Measurements from ENCODE around the gene NRG2. TPM values are rescaled to one million over a fixed set of nuclear protein-coding genes. Genes with fewer than 3 reads are reported as not detected.

Gene NRG2
- total RNA-seq, 2 experiments from 2014 or later, result 0.08 to 0.17 TPM

- H3K36me3 Mint-ChIP-seq (ENCODE audit: low read depth), result no peaks in the 10 kb centered on the region
- no peak overlapping the region for H3K4me3 Mint-ChIP-seq
- H3K9me3 Mint-ChIP-seq, result no peaks in the 10 kb centered on the region
- POLR2A ChIA-PET, result no interaction called here
- Histone ChIP-seq H3K27me3 (ENCODE audit: control insufficient read depth in 1 of 2, insufficient read depth in 2 of 2, low read length in 2 of 2) (peaks cover 6 to 9% of the 10 kb centered on the region in 2 experiments), H3K9me3 (ENCODE audit: control insufficient read depth in 1 of 2, insufficient read depth in 1 of 2, low read length in 2 of 2) (no peaks in the 10 kb centered on the region), H3K36me3 (ENCODE audit: insufficient read depth, low read length) (no peaks in the 10 kb centered on the region), H3K4me3 (ENCODE audit: low read length) (no peak overlapping the region), H3K4me1 (ENCODE audit: insufficient read depth, low read length) (no peaks in the 10 kb centered on the region), H3K27ac (ENCODE audit: low read depth in 1 of 2, low read length in 2 of 2) (no peak overlapping the region)
- ATAC-seq (ENCODE audit: poor library complexity) (no peak), DNase-seq (no peak)
- intact Hi-C loops (cut with DNase I, micrococcal nuclease), result no loop called here
- no peaks in the 10 kb centered on the region for H3K4me1 Mint-ChIP-seq (ENCODE audit: low read depth)
- no peak for TF ChIP-seq CTCF (IDR thresholded peaks at IDR 0.05)
- CTCF ChIA-PET, result interaction anchor here (0.9 kb wide), 1 partner anchor 74 kb away, joined by 3 read pairs; no protein-coding TSS in a partner anchor
- H3K27ac Mint-ChIP-seq, result no peak overlapping the region
- peaks cover 3% of the 10 kb centered on the region for H3K27me3 Mint-ChIP-seq
These were observed 181.3 kb downstream of the NRG2 start for GRCh38 chr5:139861889-139862207.

DNA sequence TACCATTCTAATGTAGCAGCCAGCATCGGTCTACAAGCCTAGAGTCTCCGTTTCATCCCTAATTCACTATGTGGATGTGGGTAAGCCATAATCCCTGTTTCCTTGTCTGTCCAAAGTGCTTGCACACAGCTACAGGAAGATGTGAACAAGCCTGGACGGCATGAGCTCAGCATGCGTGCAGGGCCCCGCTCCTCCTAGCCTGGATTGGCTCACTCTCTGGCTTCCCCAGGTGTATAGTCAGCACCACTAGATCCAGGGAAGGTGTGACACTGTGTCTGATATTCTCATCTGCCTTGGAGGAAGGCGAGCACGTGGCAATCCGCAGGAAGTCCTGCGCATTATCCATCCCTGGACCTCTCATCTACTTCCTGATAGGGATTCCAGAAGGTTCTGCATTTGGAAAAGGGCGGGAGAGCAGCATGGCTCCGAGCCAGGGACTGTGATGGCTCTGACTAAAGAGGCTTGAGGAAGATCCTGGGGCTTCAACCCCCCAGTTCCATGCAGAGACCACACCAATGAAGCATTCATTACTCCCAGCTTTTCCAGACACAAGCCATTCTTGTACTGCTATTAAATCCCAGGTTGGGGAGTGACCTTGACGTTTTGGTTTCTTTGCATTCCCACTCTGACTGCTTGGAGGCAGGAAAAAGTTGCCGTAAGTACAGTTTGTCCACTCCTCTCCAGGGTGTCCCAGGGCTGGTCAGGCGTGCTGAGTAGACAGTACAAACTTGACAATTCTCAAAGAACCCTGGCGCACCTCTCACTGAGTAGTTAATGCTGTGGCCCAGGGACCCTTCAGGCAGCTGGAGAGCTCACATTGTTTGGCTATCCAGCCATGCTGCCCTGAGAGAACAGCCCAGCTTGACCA, 181.8 kb downstream of the NRG2 start:
- intact Hi-C loops (cut with DNase I, micrococcal nuclease), result no loop called here
- TF ChIP-seq CTCF (IDR thresholded peaks at IDR 0.05), result no peak
- H3K4me3 Mint-ChIP-seq, result no peak overlapping the region
- no peaks in the 10 kb centered on the region for H3K36me3 ChIP-seq (ENCODE audit: insufficient read depth, low read length)
- H3K27ac Mint-ChIP-seq, result no peak overlapping the region
- peaks cover 3% of the 10 kb centered on the region for H3K27me3 Mint-ChIP-seq
- no peaks in the 10 kb centered on the region for H3K36me3 Mint-ChIP-seq (ENCODE audit: low read depth)
- no peaks in the 10 kb centered on the region for H3K9me3 ChIP-seq (ENCODE audit: control insufficient read depth in 1 of 2, insufficient read depth in 1 of 2, low read length in 2 of 2)
- no peaks in the 10 kb centered on the region for H3K4me1 ChIP-seq (ENCODE audit: insufficient read depth, low read length)
- no peaks in the 10 kb centered on the region for H3K4me1 Mint-ChIP-seq (ENCODE audit: low read depth)
- H3K4me3 ChIP-seq (ENCODE audit: low read length), result no peak overlapping the region
- ChIA-PET POLR2A (no interaction called here), CTCF (interaction anchor here (0.9 to 1.6 kb wide), 3 partner anchors 74 to 96 kb away, joined by 3 to 6 read pairs (median 5); no protein-coding TSS in a partner anchor)
- H3K27ac ChIP-seq (ENCODE audit: low read depth in 1 of 2, low read length in 2 of 2), result no peak overlapping the region
- DNase-seq, result no peak
- peaks cover 6 to 9% of the 10 kb centered on the region in 2 experiments for H3K27me3 ChIP-seq (ENCODE audit: control insufficient read depth in 1 of 2, insufficient read depth in 2 of 2, low read length in 2 of 2)
- no peaks in the 10 kb centered on the region for H3K9me3 Mint-ChIP-seq
- no peak for ATAC-seq (ENCODE audit: poor library complexity)

GRCh38 chr5:139859013-139859412, 184.1 kb downstream of the NRG2 start:
- Mint-ChIP-seq H3K9me3 (no peaks in the 10 kb centered on the region), H3K27me3 (no peaks in the 10 kb centered on the region), H3K4me1 (ENCODE audit: low read depth) (no peaks in the 10 kb centered on the region), H3K27ac (no peak overlapping the region), H3K36me3 (ENCODE audit: low read depth) (no peaks in the 10 kb centered on the region), H3K4me3 (no peak overlapping the region)
- intact Hi-C loops (cut with DNase I, micrococcal nuclease), result no loop called here
- Histone ChIP-seq H3K4me1 (ENCODE audit: insufficient read depth, low read length) (no peaks in the 10 kb centered on the region), H3K27ac (ENCODE audit: low read depth in 1 of 2, low read length in 2 of 2) (no peak overlapping the region), H3K36me3 (ENCODE audit: insufficient read depth, low read length) (no peaks in the 10 kb centered on the region), H3K9me3 (ENCODE audit: control insufficient read depth in 1 of 2, insufficient read depth in 1 of 2, low read length in 2 of 2) (no peaks in the 10 kb centered on the region), H3K27me3 (ENCODE audit: control insufficient read depth in 1 of 2, insufficient read depth in 2 of 2, low read length in 2 of 2) (peaks cover 0 to 1% of the 10 kb centered on the region in 2 experiments), H3K4me3 (ENCODE audit: low read length) (no peak overlapping the region)
- ChIA-PET CTCF (interaction anchor here (0.6 to 1.4 kb wide), 2 partner anchors 94 to 1546 kb away, joined by 3 to 4 read pairs; no protein-coding TSS in a partner anchor), POLR2A (no interaction called here)
- ATAC-seq (ENCODE audit: poor library complexity) (no peak), DNase-seq (no peak)
- no peak for TF ChIP-seq CTCF (IDR thresholded peaks at IDR 0.05)
